ENCODE results near the gene CHCHD6.

CHCHD6 gene

GRCh38 chr3:126998320-126998719 lies 294.3 kb downstream of the CHCHD6 start:
- DNase-seq: no peak

DNA sequence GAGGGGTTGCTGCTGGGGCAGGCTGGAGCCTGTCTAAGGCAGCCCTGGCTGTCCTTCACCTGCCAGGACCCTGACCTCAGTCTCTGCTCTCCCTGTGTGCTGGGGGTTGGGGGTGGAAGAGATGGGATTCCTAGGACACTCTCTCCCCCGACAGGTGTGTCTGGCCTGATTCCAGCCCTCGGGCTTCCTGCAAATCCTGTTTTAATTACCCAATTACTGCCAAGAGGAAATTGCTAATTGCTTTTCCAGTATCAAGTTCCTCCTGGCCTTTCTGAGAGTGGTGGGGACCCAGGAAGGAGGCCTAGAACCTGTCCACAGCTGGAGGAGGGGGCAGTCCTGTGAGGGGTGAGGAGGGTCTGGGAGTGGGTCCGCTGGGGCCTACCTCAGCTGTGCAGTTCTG lies 294.7 kb downstream of the CHCHD6 start:
- no peak for DNase-seq

GRCh38 chr3:126999383-126999782 lies 295.3 kb downstream of the CHCHD6 start:
- no peak for DNase-seq

DNA sequence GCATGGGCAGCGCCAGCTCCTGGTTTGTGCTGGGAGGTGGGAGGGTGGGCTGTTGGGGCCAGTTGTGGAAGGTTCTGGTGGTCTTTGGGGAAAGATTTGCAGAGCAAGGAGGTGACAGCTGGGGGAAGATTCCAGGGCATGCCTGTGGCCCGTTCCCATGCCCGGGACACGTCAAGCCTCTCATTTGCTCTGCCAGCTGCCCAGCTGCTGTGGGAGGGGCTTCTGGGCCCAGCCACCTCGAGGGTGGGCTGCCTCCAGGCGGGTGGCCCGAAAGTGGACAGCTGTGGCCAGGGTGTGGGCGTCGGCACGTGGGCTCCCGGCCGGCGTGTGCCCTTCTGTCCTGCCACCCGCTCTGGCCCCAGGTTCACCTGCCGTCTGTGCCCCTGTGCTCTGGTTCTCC lies 296.1 kb downstream of the CHCHD6 start:
- DNase-seq: no peak

DNA sequence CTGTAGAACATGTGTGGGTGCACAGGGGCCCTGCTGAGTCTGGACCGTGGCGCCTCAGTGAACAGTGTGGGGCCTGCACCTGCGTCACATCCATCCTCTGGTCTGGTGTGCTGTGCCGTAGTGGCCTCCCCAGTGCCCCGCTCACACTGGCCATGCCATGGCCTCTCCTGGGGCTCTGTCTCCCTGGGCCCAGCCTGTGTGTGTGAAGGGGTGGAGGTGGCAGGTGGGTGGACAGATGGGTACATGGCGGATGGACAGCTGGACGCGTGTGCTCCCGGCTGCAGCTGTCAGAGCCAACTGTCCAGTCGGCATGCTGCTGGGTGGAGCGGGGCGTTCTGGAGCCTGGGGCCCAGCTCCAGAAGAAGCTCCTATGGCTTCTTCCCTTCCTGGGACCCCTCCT lies 296.7 kb downstream of the CHCHD6 start:
- no peak for DNase-seq

GRCh38 chr3:127001486-127002194 lies 297.6 kb downstream of the CHCHD6 start:
- DNase-seq: no peak

DNA sequence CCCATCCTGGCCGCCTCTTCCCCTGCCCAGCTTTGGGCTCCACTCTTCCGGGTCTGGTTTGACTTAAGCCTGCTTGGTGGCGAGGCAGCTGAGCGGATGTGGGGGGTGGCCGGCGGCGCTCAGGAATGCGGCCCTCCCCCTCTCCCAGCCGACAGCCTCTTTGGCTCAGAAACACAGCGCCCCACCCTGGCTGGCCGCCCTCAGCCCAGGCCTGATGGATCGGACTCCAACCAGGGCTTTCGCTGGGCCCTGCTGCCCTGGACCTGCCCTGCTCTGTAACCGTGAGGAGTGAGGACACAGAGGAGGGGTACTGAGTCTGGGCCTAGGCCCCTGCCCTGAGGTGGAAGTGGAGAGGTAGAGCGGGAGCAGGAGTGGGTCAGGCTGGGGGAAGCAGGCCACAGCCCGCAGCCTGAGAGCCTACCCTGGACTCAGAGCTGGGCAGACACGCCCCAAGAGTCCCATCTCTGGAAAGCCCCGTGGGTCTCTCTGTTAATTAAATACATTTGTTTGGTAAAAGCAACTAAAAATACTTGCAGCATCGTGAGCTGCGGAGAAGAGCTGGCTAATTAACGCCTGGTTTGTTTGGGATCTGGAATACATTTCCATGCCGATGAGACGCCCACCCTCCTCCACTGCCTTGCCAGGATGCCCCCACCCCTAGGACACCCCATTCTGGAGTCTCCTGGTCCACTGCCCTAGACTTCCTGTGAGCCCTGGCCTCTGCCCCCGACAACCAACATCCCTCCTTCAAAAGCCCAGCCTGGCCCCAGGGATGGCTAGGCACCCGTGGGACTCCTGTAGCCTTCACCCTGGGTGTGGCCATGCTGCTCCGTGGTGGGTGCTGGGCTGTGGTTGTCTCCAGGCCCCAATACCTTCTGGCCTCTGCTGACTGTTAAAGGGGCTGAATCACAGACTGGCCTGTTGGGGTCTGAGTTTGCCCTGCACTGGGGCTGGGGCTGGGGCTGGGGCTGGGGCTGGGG lies 298.4 kb downstream of the CHCHD6 start:
- DNase-seq: no peak

DNA sequence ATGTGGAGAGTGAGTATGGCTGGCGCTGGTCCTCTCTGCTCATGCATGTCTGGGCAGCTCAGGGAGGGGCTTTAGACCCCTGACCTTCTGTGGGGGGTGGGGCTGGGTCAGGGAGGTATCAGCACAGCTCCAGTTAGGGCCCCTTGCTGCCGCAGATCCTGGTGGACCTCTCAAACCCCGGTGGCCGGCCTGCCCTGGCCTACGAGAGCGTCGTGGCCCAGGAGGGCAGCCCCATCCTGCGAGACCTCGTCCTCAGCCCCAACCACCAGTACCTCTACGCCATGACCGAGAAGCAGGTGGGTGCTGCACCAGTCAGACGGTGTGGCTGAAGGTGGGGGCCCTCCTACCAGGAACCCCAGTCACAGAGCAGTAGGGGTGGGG lies 299.1 kb downstream of the CHCHD6 start:
- no peak for DNase-seq

DNA sequence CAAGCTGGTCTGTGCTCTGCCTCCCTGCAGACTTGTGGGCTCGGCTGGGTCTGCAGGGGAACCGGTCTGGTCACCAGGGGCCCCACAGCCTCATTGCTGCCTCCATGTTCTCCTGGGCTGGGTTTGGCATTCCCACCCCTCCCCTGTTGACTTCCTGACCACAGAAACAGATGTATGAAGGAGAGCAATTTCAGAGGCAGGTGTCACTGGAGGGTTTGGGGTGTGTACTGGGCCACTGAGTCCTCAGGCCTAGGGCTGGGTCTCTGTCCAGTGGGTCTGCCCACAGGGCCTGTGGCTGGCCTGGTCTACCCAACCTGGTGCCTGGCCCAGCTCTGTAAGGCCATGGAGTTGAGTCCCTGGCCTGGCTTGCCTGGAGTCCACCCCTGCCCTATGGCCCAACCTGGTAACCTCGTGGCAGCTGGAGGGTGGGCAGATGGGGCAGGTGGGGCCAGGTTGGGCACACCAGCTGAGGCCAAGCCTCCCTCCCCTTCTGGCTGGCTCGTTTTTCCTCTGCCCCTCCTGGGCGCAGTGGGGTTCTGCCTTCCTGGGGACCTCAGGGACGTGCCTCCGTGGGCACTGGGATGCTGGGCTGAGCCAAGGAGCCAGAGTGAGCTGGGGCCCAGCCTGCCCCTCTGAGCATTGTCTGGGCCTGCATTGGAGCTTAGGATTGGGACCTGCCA lies 299.7 kb downstream of the CHCHD6 start:
- no peak for DNase-seq

- no peak for DNase-seq
Measured at GRCh38 chr3:127004641-127005397, 300.8 kb downstream of the CHCHD6 start.

GRCh38 chr3:127005864-127006500 lies 301.9 kb downstream of the CHCHD6 start:
- DNase-seq: no peak

- no peak for DNase-seq
Measured at GRCh38 chr3:127006781-127007436, 302.9 kb downstream of the CHCHD6 start.

GRCh38 chr3:127008236-127008635 lies 304.2 kb downstream of the CHCHD6 start:
- DNase-seq: no peak

DNA sequence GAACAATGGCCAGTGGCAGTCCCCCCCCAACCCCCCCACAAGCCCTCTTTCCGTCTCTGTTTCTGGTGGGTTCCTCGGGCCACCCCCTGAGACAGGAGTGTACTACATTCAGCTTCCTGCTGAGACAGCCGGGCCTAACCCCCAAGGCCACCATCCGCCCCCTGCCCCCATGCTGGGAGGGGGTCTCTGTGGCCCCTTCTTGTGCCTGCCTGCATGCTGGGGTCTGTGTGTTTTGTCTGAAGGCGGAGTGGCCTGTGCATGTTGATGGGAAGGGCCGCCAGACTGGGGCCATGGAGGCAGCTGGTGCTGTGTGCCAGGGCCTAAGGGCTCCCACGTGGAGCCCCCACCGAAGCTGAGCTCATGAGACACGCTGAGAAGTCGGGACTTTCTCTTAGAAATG lies 305.5 kb downstream of the CHCHD6 start:
- no peak for DNase-seq
